HG03432 (cell line): Measurements from ENCODE around the gene TMEM26.
"Not testable (repeated sequence)": the region's sequence is repeated elsewhere in the genome, so short reads cannot be mapped to it uniquely, and the experiment has no call there.

Experiments
- ATAC-seq: cut with Tn5 transposase; IDR thresholded peaks from one replicate; pipeline ENCODE4 v1.9.1; 2021; ENCODE audit warnings: mild to moderate bottlenecking, moderate library complexity; ENCODE audit not compliant: unreplicated experiment

TMEM26 gene

DNA sequence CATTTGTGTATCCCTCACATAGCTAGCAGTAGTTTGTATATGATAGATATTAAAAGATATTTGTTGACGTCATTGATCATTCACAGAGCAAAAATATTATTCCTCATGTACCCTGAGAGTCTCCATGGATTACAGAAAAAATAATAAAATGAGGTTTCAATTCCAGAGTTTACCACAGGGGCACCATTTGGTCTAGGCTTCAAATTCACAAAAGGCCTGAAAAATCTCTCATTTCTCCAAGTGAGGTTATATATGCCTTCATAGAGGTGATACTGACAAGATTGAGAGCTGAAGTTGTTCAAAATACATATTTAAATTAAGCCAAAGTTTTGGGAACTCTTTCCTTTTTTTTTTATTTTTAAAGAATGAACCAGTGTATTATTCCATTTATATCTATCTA, 52.7 kb downstream of the TMEM26 start:
- no peak for ATAC-seq

DNA sequence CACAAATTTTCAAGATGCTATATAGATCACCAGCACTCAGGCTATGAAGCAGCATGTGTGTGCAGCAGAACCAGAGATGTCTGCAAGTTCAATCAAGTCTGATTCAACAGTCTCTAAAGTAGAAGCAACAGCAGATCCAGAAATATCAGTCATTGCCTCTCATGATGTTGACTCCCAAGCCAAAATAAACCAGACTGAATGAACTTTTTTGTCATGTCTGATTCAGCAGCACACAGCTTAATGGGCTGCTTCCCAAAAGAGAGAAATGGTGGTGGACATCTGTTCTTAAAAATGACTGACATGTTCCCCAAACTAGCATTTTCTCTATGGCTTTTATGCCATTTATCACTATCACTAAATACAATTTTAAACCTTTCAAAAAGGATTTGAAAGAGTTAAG, 53.8 kb downstream of the TMEM26 start:
- ATAC-seq = no peak

DNA sequence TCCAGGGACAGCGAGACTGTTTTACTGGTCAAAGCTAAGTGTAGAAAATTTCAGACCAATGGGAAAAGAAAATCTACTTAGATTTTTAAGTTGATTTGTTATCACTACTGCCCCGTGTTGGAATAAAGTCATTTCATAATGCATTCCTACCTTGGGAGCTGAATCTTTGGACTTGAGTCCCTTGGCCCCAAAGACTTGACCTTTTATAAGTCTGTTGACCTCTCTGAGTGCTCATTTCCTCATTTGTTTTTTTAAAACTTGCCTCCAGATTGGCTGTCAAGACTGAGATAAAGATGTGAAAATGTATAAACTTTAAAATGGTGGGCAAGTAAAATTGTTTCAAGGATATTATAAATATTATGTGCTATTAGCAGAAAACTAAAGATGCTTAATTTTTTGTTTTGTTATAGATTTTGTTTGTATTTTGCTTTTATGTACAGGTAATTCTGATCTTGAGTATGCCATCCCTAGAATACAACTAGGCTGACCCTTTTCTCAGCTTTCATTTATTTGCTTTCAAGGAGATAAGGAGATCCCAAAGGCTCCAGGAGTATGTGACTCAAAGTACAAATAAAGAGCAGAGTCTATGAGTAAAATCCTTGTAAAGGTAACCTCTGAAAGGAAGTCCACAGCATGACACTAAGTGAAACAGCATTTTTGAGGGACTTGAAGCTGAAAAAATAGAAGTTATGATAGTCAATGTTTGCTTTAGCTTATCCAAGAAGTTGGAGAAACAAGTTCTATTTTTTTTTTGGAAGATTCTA, 54.6 kb downstream of the TMEM26 start:
- no peak for ATAC-seq

DNA sequence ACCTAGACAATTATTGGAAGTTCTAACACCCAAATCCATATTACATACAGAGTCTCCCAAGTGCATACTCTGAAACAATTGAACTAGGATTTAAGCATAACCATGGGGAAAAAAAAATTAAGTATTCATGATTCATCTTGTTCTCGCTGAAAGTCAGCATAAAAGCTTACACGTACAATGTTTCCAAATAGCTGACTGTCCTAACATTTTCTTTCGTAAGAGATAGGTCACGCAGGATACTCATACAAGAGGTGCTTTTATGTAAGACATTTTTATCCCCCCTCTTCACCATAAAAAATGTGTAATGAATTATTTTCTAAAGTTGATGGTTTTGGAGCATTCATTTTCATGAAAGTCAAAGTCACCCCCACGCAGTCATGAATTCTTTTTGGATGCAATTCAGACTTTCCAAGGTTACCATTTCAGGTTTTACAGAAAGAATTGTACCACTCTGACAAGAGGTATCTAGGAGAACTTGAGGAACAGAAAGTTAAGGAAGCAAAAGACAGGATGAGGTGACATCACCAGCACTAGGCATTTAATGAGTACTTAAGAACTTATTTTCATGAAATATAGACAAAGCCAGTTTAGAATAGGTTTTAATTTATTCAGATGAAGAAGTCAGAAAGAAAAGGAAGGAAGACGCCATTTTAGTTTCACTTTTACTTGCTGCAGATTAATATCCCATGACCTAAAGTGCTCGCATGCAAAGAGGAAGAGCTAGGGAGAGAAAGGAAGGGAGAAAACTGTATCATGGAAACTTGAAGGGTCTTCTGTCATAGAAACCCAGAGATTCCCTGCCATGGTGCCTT, 55.8 kb downstream of the TMEM26 start:
- ATAC-seq = peak; percentile 68

DNA sequence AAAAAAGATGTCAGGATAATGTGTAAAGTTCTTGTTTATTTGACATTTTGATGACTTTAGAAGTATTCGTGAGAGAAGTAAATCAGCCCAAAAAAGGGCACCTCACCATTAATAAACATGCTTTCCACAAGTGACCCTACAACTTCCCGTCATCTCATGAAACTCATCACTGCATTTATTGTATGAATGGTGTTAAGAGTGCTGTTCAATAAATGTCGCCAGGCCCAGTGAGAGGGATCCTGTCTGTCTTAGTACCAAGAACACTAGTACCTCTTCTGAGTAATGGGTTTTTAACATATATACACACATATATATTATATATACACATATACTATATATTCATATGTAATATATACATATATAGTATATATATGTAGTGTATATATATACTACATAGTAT, 61.9 kb downstream of the TMEM26 start:
- peak; percentile 50 for ATAC-seq

DNA sequence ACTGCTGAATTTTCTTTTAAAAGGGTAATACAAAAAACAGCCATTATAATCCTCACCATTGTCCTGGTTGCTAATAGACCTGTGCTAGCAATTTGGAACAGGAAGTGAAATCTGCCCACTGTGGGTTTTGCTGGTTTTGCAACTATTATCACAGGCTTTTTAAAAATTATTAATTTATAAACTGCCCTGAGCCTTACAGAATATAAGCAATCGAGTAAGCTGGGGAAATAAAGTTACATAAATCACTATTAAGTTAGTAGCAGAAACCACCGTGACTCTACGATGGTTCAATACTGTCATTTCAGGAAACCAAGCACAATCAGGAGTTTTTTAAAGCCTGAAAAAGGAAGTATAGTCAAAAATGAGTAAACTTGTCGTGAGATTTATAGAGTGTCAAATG, 62.3 kb downstream of the TMEM26 start:
- ATAC-seq = peak; percentile 84

DNA sequence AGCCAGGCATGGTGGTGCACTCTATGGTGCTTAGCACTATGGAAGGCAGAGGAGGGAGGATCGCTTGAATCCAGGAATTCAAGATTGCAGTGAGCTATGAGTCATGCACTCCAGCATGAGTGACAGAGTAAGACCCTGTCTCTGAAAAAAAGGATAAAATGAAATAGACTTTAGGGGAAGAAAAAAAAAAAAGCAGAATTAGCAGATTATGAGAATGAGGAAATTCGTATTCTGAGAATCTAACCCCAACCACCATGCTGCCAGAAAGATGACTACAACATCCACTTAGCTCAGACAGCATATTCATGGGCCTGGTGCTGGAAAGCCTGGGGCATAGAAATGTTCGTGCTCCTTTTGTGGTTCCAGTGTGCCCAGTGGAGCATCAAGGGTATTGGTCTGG, 63.3 kb downstream of the TMEM26 start:
- no peak for ATAC-seq

DNA sequence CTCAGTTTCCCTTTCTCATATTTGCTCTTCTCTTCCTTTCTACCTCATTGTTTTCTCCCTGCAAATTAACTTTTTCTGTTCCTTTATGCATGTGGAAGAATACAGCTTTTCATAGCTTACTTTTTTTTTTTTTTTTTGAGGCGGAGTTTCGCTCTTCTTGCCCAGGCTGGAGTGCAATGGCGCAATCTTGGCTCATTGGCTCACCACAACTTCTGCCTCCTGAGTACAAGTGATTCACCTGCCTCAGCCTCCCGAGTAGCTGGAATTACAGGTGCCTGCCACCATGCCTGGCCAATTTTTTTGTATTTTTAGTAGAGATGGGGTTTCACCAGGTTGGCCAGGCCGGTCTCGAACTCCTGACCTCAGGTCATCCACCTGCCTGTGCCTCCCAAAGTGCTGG, 64.2 kb downstream of the TMEM26 start:
- ATAC-seq = not testable (repeated sequence)

DNA sequence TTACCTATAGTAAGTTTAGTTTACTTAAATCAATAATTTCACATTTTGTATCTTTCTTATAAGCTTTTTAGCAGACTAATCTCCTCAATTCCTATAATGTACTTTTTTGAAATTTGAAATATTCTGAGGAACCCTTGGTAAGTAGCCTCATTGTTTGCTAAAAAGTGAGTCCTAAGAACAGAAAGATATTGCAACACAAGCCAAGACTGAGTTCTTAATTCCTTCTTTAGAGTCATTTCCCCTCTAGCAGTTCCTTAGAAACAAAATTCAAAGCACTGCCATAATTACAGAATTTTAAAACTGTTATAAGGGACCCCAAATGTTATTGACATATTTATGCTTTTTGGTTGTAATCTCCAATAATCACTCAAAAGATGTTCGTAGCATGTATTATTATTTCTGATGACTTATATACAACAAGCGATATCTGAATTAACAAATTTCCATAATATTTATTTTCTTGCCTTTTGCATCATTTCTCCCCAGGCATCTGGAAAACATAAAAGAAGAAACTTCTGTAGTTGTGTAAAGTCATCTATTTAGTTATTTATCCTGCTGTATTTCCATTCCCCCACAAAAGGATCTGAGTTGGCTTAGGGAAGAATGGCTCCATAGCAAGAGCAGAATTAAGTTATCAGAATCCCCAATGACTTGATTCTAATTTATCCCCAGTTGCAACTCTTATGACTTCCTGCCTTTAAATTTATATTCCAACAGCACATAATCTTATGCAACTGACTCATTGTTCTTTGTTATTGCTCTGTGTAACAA, 67.8 kb downstream of the TMEM26 start:
- ATAC-seq = no peak

DNA sequence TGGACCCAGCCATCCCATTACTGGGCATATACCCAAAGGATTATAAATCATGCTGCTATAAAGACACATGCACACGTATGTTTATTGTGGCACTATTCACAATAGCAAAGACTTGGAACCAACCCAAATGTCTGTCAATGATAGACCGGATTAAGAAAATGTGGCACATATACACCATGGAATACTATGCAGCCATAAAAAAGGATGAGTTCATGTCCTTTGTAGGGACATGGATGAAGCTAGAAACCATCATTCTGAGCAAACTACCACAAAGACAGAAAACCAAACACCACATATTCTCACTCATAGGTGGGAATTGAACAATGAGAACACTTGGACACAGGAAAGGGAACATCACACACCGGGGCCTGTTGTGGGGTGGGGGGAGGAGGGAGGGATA, 72.0 kb downstream of the TMEM26 start:
- ATAC-seq = not testable (repeated sequence)

DNA sequence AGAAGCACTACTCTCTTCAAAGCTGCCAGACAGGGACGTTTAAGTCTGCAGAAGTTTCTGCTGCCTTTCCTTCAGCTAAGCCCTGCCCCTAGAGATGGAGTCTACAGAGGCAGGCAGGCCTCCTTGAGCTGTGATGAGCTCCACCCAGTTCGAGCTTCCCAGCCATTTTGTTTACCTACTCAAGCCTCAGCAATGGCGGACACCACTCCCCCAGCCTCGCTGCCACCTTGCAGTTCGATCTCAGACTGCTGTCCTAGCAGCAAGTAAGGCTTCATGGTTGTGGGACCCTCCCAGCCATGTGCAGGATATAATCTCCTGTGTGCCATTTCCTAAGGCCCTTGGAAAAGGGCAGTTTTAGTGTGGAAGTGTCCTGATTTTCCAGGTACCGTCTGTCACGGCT, 74.3 kb downstream of the TMEM26 start:
- no peak for ATAC-seq

DNA sequence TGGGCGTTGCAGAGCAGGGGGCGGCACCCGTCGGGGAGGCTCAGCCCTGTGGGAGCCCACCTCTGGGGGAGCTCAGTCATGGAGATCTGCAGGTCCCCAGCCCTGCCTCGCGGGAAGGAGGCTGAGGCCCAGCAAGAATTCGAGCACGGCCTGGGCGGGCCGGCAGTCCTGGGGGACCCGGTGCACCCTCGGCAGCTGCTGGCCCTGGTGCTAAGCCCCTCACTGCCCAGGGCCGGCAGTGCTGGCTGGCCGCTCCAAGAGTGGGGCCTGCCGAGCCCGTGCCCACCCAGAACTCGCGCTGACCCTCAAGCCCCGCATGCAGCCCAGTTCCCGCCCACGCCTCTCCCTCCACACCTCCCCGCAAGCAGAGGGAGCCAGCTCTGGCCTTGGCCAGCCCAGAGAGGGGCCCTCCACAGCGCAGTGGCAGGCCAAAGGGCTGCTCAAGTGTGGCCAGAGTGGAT, 76.2 kb downstream of the TMEM26 start:
- no peak for ATAC-seq

DNA sequence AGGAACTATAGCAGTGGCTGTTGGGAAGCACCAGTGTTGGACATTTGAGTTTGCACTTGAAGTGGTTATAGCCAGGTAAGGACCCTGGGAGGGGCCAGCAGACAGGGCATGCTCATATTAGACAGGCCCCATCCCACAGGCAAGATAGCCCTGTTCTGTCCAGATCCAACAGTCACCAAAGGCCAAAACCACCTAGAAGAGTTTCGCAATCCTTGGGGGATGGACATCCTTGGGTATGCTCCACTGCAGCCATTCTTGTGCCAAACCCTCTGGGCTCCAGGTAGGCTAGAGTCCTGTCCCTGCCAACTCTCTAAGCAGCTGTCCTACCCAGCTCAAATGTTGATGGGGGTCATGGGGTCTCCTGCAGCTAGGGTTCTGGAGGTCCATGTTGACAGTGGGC, 76.8 kb downstream of the TMEM26 start:
- no peak for ATAC-seq

DNA sequence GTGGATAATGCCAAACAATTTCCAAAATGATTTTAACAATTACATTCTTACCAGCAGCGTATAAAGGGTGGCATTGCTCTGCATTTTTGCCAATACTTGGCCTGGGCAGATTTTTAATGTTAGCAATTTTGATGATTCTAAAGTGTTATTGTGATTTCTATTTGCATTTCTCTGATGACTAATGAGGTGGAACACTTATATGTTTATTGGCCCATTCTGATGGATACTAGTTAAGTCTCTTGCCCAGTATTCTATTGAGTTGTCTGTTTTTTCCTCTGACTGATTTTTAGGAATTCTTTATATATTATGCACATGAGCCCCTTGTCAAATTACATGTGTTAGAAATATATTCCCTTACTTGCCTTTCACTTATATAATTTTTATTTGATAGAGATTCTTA, 86.8 kb downstream of the TMEM26 start:
- ATAC-seq = no peak

DNA sequence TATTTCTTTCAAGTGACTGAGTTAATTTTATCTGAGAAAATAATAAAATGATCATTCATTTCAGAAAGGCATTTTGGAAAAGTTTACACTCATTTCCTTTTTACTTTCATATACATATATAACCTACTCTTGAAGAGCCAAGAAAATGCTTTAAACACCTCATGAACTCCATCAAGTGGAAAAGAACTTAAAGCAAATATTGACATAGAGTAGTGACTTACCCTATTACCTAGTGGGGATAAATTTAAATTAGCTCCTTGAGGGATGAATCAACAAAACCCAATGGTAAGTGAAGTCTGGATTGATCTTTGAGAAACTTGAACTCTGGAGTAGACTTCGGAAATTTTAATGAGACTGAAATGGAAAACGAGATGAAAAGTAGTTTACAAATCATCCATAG, 88.6 kb downstream of the TMEM26 start:
- ATAC-seq = no peak

DNA sequence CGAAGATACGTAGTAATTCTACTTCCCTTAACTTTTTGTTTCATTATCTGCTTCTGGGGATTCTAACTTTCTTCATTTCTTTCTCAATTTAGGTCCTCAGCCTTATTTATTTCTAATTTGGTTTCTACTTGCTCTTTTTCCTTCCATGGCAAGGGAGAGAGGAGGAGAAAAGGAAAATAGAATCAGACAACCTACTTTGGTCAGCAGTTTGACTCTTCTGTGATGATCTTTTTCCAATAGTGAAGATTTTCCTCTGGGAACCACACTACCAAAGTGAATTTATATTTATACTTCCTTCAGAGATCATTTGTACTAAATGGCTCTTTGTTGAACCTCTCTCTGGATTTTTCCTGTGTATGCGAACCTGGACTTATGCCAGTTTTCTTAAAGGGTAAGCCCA, 90.2 kb downstream of the TMEM26 start:
- no peak for ATAC-seq

DNA sequence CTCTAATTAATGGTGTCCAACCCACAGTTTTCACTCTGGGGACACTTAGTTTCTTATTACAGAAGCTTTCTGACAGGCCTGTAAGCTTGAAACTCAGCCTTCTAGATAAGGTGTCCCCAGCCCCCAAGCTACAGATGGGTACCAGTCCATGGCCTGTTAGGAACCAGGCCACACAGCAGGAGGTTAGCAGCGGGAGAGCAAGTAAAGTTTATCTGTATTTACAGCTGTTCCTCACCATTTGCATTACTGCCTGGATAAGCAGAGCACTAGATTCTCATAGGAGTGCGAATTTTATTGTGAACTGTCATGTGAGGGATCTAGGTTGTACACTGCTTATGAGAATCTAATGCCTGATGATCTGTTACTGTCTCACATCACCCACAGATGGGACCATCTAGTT, 93.7 kb downstream of the TMEM26 start:
- no peak for ATAC-seq

DNA sequence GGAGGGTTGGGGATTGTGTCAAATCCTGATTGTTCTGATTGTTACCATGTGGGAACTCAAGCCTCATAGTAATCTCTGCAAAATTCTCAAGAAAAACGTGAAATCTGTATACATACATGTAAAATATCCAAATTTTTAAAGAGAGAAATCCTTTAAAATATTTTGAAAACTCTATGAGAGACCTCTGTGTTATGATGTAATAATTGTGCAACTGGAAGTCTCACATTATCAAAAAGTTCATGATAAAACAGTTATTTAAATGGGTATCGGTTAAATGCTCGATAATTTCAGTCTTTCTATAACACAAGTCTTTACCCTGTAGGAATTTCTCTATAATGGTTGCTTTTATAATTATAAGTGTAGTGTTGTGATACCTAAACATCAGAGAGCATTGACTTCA, 95.5 kb downstream of the TMEM26 start:
- no peak for ATAC-seq
